Right atrium auricular region (tissue), 2 donors: Measurements from ENCODE around the gene TNS3. TPM values are rescaled to one million over a fixed set of nuclear protein-coding genes. Genes with fewer than 3 reads are reported as not detected.

Experiments used
- DNase-seq: peaks from one replicate; pipeline ENCODE4 v3.0.0-alpha.2; 2019; ENCODE audit warnings: low spot score
- H3K27ac ChIP-seq, 2 donors: fragments of 200-600 bp; sonication (generic); 1 replicate in 1 of 2; 2 replicates in 1 of 2; pipeline ENCODE4 v1.5.1; 2016 to 2019
- H3K27me3 ChIP-seq, 2 donors: fragments of 200-600 bp; sonication (generic); one replicate each; pipeline versions ENCODE4 v1.5.1 to v1.6.0; 2017 to 2019
- H3K36me3 ChIP-seq: fragments of 200-600 bp; sonication (generic); one replicate; pipeline ENCODE4 v1.5.1; 2016
- H3K4me1 ChIP-seq, 2 donors: fragments of 200-600 bp; sonication (generic); one replicate each; pipeline versions ENCODE4 v1.5.1 to v1.6.0; 2017 to 2019
- H3K4me3 ChIP-seq, 2 donors: fragments of 200-600 bp; sonication (generic); 1 replicate in 1 of 2; 2 replicates in 1 of 2; pipeline ENCODE4 v1.5.1; 2017 to 2019; ENCODE audit warnings: mild to moderate bottlenecking in 1 of 2, moderate library complexity in 1 of 2
- H3K9me3 ChIP-seq, 2 donors: fragments of 200-600 bp; sonication (generic); one replicate each; pipeline ENCODE4 v1.5.1; 2019
- total RNA-seq, 2 donors: library from RNA; depleted of rRNA; stranded (reverse); fragments of >200 nt; gene quantifications; one replicate each; pipeline ENCODE4 v1.1.0, GENCODE V29; 2016
- TF ChIP-seq, protein P1 (sequence below), 2 donors: fragments of 200-600 bp; sonication (generic); IDR thresholded peaks; one replicate each; pipeline ENCODE4 v1.5.1; 2019; ENCODE audit warnings: antibody characterized with exemption in 2 of 2

The TNS3 gene
- total RNA-seq, 2 donors from 2014 or later: 39.7 to 44.4 TPM

DNA sequence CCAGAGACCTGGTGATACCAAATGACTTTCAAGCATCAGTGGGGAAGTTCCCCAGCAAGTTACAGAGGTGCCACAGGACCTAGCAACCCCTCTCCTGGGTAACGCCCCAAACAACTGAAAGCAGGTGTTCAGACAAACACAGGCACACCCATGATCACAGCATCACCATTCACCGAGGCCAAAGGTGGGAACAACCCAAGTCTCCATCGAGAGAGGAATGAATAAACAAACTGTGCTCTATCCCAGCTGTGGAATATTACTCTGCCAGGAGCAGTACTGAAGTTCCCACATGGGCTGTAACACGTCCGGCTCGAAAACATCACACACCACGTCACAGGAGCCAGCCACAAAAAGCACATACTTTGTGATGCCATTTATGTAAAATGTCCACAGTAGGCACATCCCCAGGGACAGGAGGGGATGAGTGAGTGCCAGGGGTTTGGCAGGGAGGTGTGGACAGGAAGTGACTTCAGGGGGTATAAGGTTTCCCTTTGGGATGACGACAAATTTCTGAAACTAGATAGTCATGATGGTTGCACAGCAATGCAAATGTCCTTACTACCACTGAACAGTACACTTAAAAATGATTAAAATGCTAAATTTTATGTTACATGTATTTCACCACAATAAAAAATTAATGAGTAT, 222.8 kb downstream of the TNS3 start:
- no peak overlapping the region for H3K4me3 ChIP-seq
- H3K27ac ChIP-seq: peak overlapping the region; percentile 34 to 36
- H3K4me1 ChIP-seq: peaks cover 0 to 40% of the 10 kb centered on the region in 2 donors
- no peaks in the 10 kb centered on the region for H3K36me3 ChIP-seq
- no peak for DNase-seq
- no peaks in the 10 kb centered on the region for H3K9me3 ChIP-seq
- TF ChIP-seq, protein P1, sequence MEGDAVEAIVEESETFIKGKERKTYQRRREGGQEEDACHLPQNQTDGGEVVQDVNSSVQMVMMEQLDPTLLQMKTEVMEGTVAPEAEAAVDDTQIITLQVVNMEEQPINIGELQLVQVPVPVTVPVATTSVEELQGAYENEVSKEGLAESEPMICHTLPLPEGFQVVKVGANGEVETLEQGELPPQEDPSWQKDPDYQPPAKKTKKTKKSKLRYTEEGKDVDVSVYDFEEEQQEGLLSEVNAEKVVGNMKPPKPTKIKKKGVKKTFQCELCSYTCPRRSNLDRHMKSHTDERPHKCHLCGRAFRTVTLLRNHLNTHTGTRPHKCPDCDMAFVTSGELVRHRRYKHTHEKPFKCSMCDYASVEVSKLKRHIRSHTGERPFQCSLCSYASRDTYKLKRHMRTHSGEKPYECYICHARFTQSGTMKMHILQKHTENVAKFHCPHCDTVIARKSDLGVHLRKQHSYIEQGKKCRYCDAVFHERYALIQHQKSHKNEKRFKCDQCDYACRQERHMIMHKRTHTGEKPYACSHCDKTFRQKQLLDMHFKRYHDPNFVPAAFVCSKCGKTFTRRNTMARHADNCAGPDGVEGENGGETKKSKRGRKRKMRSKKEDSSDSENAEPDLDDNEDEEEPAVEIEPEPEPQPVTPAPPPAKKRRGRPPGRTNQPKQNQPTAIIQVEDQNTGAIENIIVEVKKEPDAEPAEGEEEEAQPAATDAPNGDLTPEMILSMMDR (IDR thresholded peaks at IDR 0.05): no peak
- no peaks in the 10 kb centered on the region for H3K27me3 ChIP-seq

DNA sequence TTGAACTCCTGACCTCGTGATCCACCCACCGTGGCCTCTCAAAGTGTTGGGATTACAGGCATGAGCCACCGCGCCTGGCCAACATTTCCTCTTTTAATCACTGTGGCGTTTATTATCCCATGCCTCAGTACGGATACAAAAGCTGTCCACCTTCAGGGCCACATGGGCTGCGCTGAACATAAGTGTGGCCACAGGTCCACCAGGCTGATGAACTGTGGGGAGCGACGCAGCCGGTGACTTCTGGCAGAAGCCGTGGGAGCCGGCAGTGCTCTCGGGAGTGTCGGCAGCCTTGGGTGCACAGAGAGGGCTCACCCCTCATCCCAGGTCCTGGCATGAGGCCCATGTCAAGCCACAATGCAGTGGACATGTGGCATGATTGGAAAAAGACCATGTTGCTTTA, 223.6 kb downstream of the TNS3 start:
- no peaks in the 10 kb centered on the region for H3K36me3 ChIP-seq
- H3K9me3 ChIP-seq: no peaks in the 10 kb centered on the region
- DNase-seq: no peak
- H3K27ac ChIP-seq: peak overlapping the region; percentile 34 to 36
- TF ChIP-seq, protein P1 (IDR thresholded peaks at IDR 0.05): no peak
- H3K4me1 ChIP-seq: peaks cover 0 to 40% of the 10 kb centered on the region in 2 donors
- H3K4me3 ChIP-seq: no peak overlapping the region
- no peaks in the 10 kb centered on the region for H3K27me3 ChIP-seq

DNA sequence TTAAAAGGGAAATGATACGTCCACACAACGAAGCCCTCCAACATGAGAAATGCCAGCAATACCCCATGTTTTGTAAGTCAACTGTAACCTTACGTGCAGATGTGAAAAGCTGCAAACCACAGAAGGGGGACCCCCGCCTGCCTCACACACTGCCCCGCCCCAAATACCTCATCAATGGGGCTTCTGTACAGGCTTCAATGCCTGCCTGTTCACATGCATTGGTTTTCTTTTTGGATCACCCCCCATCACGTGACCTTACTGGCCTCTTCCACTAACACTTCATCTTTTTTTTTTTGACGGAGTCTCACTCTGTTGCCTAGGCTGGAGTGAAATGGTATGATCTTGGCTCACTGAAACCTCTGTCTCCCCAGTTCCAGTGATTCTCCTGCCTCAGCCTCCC, 224.0 kb downstream of the TNS3 start:
- H3K36me3 ChIP-seq: no peaks in the 10 kb centered on the region
- H3K4me3 ChIP-seq: no peak overlapping the region
- H3K27ac ChIP-seq: peak overlapping the region in 1 of 2 donors; percentile 36
- H3K9me3 ChIP-seq: no peaks in the 10 kb centered on the region
- TF ChIP-seq, protein P1 (IDR thresholded peaks at IDR 0.05): no peak
- no peak for DNase-seq
- H3K4me1 ChIP-seq: peaks cover 0 to 40% of the 10 kb centered on the region in 2 donors
- no peaks in the 10 kb centered on the region for H3K27me3 ChIP-seq

DNA sequence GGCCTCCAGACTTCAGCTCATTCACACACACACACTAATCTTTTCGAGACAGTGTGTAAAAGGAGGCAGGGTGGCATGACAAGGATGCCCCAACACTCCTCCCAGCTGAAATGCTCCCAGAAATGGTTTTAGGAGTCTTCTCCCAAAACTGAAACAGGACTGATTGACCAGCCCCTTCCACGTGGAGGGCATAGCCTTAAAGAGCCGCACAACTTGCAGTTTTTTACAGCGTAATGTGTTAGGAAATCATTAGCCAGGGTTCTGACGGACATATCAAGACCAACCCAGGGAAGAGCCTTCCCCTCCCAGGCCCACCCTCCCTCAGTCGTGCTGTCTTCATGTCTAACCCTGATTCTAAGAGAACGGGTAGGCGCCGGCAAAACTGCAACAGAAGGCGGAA, 224.6 kb downstream of the TNS3 start:
- no peak for DNase-seq
- TF ChIP-seq, protein P1 (IDR thresholded peaks at IDR 0.05): no peak
- Histone ChIP-seq H3K4me3 (no peak overlapping the region), H3K27ac (no peak overlapping the region), H3K9me3 (no peaks in the 10 kb centered on the region), H3K27me3 (no peaks in the 10 kb centered on the region), H3K4me1 (peaks cover 0 to 40% of the 10 kb centered on the region in 2 donors), H3K36me3 (no peaks in the 10 kb centered on the region)

DNA sequence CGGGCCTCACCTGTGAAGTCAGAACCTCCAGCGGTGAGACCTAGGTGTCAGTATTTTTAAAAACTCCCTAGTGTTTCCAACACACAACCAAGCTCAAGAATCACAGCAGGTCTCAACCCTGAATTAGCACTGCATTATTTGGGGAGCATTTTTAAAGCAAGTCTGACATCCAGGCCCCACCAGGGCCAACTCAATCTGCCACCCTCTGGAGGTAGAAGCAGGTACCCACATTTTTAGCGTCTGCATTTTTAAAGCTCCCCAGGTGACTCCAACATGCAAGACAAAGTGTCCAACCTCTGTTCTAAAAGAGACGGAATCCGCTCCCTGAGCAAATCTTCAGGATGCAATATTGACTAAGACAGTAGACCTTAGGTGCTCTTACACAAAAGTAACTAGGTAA, 225.7 kb downstream of the TNS3 start:
- Histone ChIP-seq H3K27me3 (no peaks in the 10 kb centered on the region), H3K27ac (peak overlapping the region; percentile 63), H3K9me3 (no peaks in the 10 kb centered on the region), H3K36me3 (no peaks in the 10 kb centered on the region), H3K4me1 (peaks cover 0 to 31% of the 10 kb centered on the region in 2 donors), H3K4me3 (no peak overlapping the region)
- TF ChIP-seq, protein P1 (IDR thresholded peaks at IDR 0.05): no peak
- no peak for DNase-seq

DNA sequence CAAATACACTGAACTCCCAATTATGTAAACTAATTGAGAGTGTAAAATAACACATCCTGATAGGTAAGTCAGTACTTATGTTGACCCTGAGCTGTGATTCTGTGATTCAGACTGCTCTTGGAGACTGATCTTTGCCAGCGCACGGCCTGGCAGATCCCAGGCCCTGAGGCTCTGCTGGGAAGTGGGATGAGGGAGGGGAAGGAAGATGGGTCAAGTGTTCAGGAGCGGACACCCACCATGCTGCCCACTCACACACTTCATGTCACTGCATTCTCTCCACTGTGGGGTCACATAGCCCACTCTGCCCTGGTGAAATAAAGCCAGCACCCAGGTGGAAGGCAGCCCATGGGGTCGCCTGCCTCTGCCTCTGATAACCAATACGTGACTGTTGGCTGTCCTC, 226.2 kb downstream of the TNS3 start:
- peaks cover 0 to 25% of the 10 kb centered on the region in 2 donors for H3K4me1 ChIP-seq

More for the DNA sequence above, 226.2 kb downstream of the TNS3 start:
- H3K36me3 ChIP-seq: no peaks in the 10 kb centered on the region
- H3K27me3 ChIP-seq: no peaks in the 10 kb centered on the region
- TF ChIP-seq, protein P1 (IDR thresholded peaks at IDR 0.05): no peak
- no peak overlapping the region for H3K4me3 ChIP-seq
- no peak for DNase-seq
- H3K9me3 ChIP-seq: no peaks in the 10 kb centered on the region
- peak overlapping the region; percentile 63 for H3K27ac ChIP-seq
